ENCODE data around the gene KRT79. TPM values are rescaled to one million over a fixed set of nuclear protein-coding genes. Genes with fewer than 3 reads are reported as not detected.

Gene KRT79
- total and polyA plus RNA-seq, 2 of the 8 experiments (the other 6 are each of a cell fraction or from before 2014, with no cell fraction given), result not detected

GRCh38 chr12:52813203-52813819 is 20.8 kb downstream of the KRT79 start:
- H3K79me2 ChIP-seq (ENCODE audit: control insufficient read depth in 1 of 2, insufficient read depth in 2 of 2, low read length in 2 of 2), result no peaks in the 10 kb centered on the region
- no peak for FAIRE-seq

More at GRCh38 chr12:52813203-52813819, 20.8 kb downstream of the KRT79 start:
- H2BK12ac ChIP-seq (ENCODE audit: low read depth, low read length), result no peak overlapping the region
- no peak overlapping the region for H4K8ac ChIP-seq (ENCODE audit: extremely low read depth, insufficient read depth, low read length)
- no peak overlapping the region for H3K23ac ChIP-seq (ENCODE audit: insufficient read length)
- H3K9me3 ChIP-seq (ENCODE audit: insufficient read depth in 2 of 2, low read depth in 1 of 2, low read length in 1 of 2), result no peaks in the 10 kb centered on the region
- no peak overlapping the region for H2BK15ac ChIP-seq (ENCODE audit: low read length)
- no peak overlapping the region for H3K9ac ChIP-seq (replicated peaks in 1 of 4; ENCODE audit: extremely low read depth in 1 of 4, low read depth in 3 of 4, low read length in 3 of 4)
- no peak for DNase-seq (ENCODE audit: low read depth in 1 of 2, low spot score in 2 of 2)
- ChIA-PET POLR2A (ENCODE audit: partially characterized antibody) (interaction anchor here (0.5 kb wide), 1 partner anchor 62 kb away, joined by 3 read pairs; no protein-coding TSS in a partner anchor), CTCF (ENCODE audit: partially characterized antibody) (interaction anchor here (0.5 to 1.5 kb wide), 14 partner anchors 13 to 534 kb away, joined by 3 to 5 read pairs (median 3); no protein-coding TSS in a partner anchor)
- no peak overlapping the region for H3K4me3 ChIP-seq (ENCODE audit: extremely low read depth in 1 of 4, insufficient read depth in 2 of 4, low read depth in 3 of 4, low read length in 4 of 4)
- H2AK5ac ChIP-seq (ENCODE audit: low read depth, low read length), result no peak overlapping the region
- H3K79me1 ChIP-seq (ENCODE audit: low read depth, low read length), result no peaks in the 10 kb centered on the region
- H2BK5ac ChIP-seq (ENCODE audit: low read depth, low read length), result no peak overlapping the region
- no peaks in the 10 kb centered on the region for H3K36me3 ChIP-seq (ENCODE audit: control insufficient read depth in 2 of 4, insufficient read depth in 4 of 4, low read length in 3 of 4)
- H3K56ac ChIP-seq (replicated peaks; ENCODE audit: insufficient read length, low read depth, low read length), result no peak overlapping the region
- H4K91ac ChIP-seq (replicated peaks; ENCODE audit: insufficient read length, low read length), result no peak overlapping the region
- no peaks in the 10 kb centered on the region for H3K27me3 ChIP-seq (replicated peaks in 1 of 4; ENCODE audit: control insufficient read depth in 3 of 4, extremely low read depth in 1 of 4, insufficient read depth in 3 of 4, low read length in 3 of 4)
- no peak overlapping the region for H4K5ac ChIP-seq (ENCODE audit: insufficient read length, low read depth, low read length)
- no peak overlapping the region for H2BK120ac ChIP-seq (replicated peaks; ENCODE audit: low read depth, low read length)
- no peak overlapping the region for H2AFZ ChIP-seq (ENCODE audit: low read length)
- WGBS, 2 experiments (ENCODE audit: extremely low coverage in 1 of 2, insufficient coverage in 1 of 2, insufficient read length in 1 of 2, insufficient replicate concordance in 2 of 2, low coverage in 1 of 2, low lambda C conversion rate in 2 of 2, missing lambda C conversion rate in 1 of 2), result 88% methylated on average over 10 of the region's 10 CpGs; no CpG with 5 or more reads in 1 of the 2 experiments
- no peaks in the 10 kb centered on the region for H3K23me2 ChIP-seq (ENCODE audit: low read depth, low read length)
- no peaks in the 10 kb centered on the region for H3K4me1 ChIP-seq (replicated peaks in 1 of 4; ENCODE audit: control insufficient read depth in 3 of 4, insufficient read depth in 4 of 4, low read length in 3 of 4)
- H3K4me2 ChIP-seq (ENCODE audit: insufficient read depth in 1 of 2, low read depth in 2 of 2, low read length in 2 of 2), result no peak overlapping the region
- H3K18ac ChIP-seq (ENCODE audit: extremely low read depth, low read length), result no peak overlapping the region
- H2BK20ac ChIP-seq (ENCODE audit: low read length), result no peak overlapping the region
- no peak for TF ChIP-seq FOSL1 (IDR thresholded peaks at IDR 0.05; ENCODE audit: insufficient read depth, low read depth, low read length)
- no peak for TF ChIP-seq RNF2 (IDR thresholded peaks at IDR 0.05; ENCODE audit: borderline replicate concordance, low read depth, low read length, missing control alignments, poor library complexity, severe bottlenecking)
- TF ChIP-seq RAD21 (IDR thresholded peaks at IDR 0.05 in 1 of 2, conservative IDR thresholded peaks at IDR 0.05 in 1 of 2; ENCODE audit: low read depth in 2 of 2, low read length in 2 of 2), result no peak
- no peak for TF ChIP-seq GTF2F1 (IDR thresholded peaks at IDR 0.05; ENCODE audit: borderline replicate concordance, low read depth, low read length)
- no peak for TF ChIP-seq RFX5 (IDR thresholded peaks at IDR 0.05; ENCODE audit: borderline replicate concordance, low read depth, low read length)
- no peak for TF ChIP-seq SAP30 (IDR thresholded peaks at IDR 0.05; ENCODE audit: insufficient read depth, insufficient replicate concordance, low read length)
- no peak for TF ChIP-seq PHF8 (conservative IDR thresholded peaks at IDR 0.05; ENCODE audit: low read depth, low read length)
- H3K4ac ChIP-seq (replicated peaks; ENCODE audit: insufficient read length, low read depth, low read length), result no peak overlapping the region
- no peak overlapping the region for H3K14ac ChIP-seq (ENCODE audit: insufficient read length)
- no peaks in the 10 kb centered on the region for H4K20me1 ChIP-seq (replicated peaks in 1 of 2; ENCODE audit: control insufficient read depth in 1 of 2, insufficient read depth in 2 of 2, low read length in 2 of 2)
- no peak overlapping the region for H3K27ac ChIP-seq (ENCODE audit: low read depth, low read length)

All from H1 (cell line).